Neutrophil (primary cell): ENCODE data around the gene EHD3.

Experiments
- H3K27ac ChIP-seq: fragments of 200-600 bp; sonication (generic); 2 replicates; pipeline ENCODE4 v1.5.1; 2016; ENCODE audit warnings: mild to moderate bottlenecking, moderate library complexity
- H3K27me3 ChIP-seq: fragments of 200-600 bp; sonication (generic); 2 replicates; pipeline ENCODE4 v1.6.0; 2016; ENCODE audit warnings: mild to moderate bottlenecking
- H3K36me3 ChIP-seq: fragments of 200-600 bp; sonication (generic); 2 replicates; pipeline ENCODE4 v1.5.1; 2017
- H3K4me1 ChIP-seq, 2 experiments: fragments of 200-600 bp in 1 of 2; sonication (generic) in 1 of 2; 1 replicate in 1 of 2; 2 replicates in 1 of 2; pipeline versions ENCODE4 v1.5.1 to v1.6.1; 2013 to 2016; ENCODE audit warnings: low read depth in 1 of 2, low read length in 1 of 2, mild to moderate bottlenecking in 1 of 2, moderate library complexity in 1 of 2; ENCODE audit not compliant: control insufficient read depth in 1 of 2, insufficient read depth in 1 of 2
- H3K4me3 ChIP-seq, 2 experiments: fragments of 200-600 bp in 1 of 2; sonication (generic) in 1 of 2; 1 replicate in 1 of 2; 2 replicates in 1 of 2; pipeline ENCODE4 v1.5.1; 2013 to 2016; ENCODE audit warnings: low read depth in 1 of 2, low read length in 1 of 2, mild to moderate bottlenecking in 1 of 2, moderate library complexity in 1 of 2
- H3K9me3 ChIP-seq: fragments of 200-600 bp; sonication (generic); 2 replicates; pipeline ENCODE4 v1.5.1; 2016
- CTCF ChIP-seq: fragments of 200-600 bp; sonication (generic); IDR thresholded peaks from 2 replicates; pipeline ENCODE4 v1.5.1; 2016; ENCODE audit warnings: antibody characterized with exemption

The EHD3 gene

DNA sequence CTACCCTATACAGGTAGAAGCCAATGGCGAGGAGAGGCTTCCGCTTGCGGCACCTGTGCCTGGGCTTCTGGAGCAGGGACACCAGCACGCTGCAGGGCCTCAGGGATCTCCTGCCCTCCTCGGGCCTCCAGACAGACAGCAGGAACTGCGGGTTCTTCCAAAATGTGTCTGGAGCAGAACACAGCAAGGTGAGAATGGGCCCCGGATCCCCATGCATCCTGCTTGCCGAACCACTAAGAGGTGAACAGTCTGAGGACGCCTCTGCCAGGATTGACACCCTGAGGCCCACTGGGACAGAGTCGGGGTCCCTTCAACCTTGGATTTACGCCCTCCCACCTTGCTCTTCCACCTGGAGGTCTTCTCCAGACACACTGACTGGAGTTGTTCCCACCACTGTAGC, 42.0 kb upstream of the EHD3 start:
- H3K27ac ChIP-seq, result no peak overlapping the region
- H3K4me3 ChIP-seq, result no peak overlapping the region
- no peaks in the 10 kb centered on the region for H3K4me1 ChIP-seq
- H3K27me3 ChIP-seq, result no peaks in the 10 kb centered on the region
- no peaks in the 10 kb centered on the region for H3K9me3 ChIP-seq
- no peaks in the 10 kb centered on the region for H3K36me3 ChIP-seq
- TF ChIP-seq CTCF, result no peak

- Histone ChIP-seq H3K4me3 (no peak overlapping the region), H3K27me3 (no peaks in the 10 kb centered on the region), H3K9me3 (no peaks in the 10 kb centered on the region), H3K36me3 (no peaks in the 10 kb centered on the region), H3K4me1 (no peaks in the 10 kb centered on the region), H3K27ac (no peak overlapping the region)
- no peak for TF ChIP-seq CTCF
These were observed 41.6 kb upstream of the EHD3 start for GRCh38 chr2:31192396-31192795.

DNA sequence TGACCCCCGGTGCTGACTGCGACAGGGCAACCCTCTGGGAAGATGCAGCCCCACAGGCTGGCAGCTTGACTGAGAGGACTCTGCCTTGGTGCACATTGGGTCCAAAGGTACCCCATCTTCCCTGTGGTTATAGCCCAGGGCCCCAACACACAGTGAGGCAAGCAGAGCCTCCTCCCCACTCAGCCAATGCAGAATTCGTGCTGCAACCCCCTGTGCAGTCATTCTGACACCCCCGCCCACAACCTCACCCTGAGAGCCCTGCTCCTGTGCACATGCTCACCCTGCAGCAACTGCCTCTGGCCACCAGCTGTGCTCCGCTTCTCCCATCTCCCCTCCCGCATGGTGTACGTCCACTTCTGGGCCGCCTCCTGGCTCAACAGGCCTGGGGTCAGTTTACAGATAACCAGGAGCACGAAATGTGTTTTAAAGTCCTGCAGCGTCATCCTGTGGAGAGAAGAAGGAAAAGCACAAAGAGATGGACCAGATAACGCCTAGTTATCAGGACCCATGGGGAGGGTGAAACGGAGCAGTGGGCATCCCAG, 41.0 kb upstream of the EHD3 start:
- TF ChIP-seq CTCF, result no peak
- H3K4me1 ChIP-seq, result no peaks in the 10 kb centered on the region
- no peak overlapping the region for H3K4me3 ChIP-seq
- no peaks in the 10 kb centered on the region for H3K36me3 ChIP-seq
- H3K27ac ChIP-seq, result no peak overlapping the region
- H3K9me3 ChIP-seq, result no peaks in the 10 kb centered on the region
- H3K27me3 ChIP-seq, result no peaks in the 10 kb centered on the region

DNA sequence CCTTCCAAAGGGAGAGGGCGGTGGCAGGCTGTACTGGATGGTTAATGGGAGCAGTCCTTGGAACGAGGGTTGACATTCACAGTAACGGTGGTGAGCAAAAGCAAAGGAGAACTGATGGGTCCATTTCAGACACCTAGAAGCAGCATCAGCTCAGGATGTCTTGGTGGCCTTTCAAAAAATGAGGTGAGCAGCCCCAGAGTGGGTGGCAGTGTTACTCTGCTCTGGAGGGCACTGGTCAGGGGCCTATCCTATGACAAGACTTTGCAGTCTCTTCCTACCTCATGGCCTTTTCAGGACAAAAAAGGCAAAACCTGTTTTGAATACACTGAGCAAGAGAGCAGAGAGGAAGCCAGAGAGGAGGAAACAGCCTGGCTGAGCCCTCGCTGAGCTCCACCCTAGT, 40.1 kb upstream of the EHD3 start:
- Histone ChIP-seq H3K4me1 (no peaks in the 10 kb centered on the region), H3K36me3 (no peaks in the 10 kb centered on the region), H3K4me3 (no peak overlapping the region), H3K27me3 (no peaks in the 10 kb centered on the region), H3K27ac (no peak overlapping the region), H3K9me3 (no peaks in the 10 kb centered on the region)
- TF ChIP-seq CTCF, result no peak

GRCh38 chr2:31196622-31197021, 37.3 kb upstream of the EHD3 start:
- H3K27ac ChIP-seq, result no peak overlapping the region
- no peaks in the 10 kb centered on the region for H3K36me3 ChIP-seq
- TF ChIP-seq CTCF, result no peak
- no peak overlapping the region for H3K4me3 ChIP-seq
- H3K9me3 ChIP-seq, result no peaks in the 10 kb centered on the region
- no peaks in the 10 kb centered on the region for H3K4me1 ChIP-seq
- no peaks in the 10 kb centered on the region for H3K27me3 ChIP-seq

DNA sequence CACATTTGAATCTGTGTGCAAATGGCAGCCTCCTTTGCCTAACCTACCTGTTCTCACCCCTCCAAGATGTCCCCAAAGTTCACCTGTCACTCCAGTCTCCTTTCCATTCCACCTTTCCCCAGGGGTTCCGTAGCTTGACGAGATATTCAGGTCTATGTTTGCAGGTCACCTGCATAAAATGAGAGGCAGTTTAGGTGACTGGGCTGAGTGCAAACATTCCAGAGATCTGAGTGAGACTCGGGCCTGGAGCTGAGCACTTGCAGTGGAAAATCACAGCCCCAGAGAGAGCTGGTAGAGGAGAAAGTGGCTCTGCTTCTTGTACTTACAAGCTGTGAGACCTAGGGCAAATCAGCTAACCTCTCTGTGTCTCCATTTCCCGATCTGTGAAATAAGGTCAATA, 36.8 kb upstream of the EHD3 start:
- H3K36me3 ChIP-seq, result no peaks in the 10 kb centered on the region
- H3K9me3 ChIP-seq, result no peaks in the 10 kb centered on the region
- TF ChIP-seq CTCF, result no peak
- no peak overlapping the region for H3K27ac ChIP-seq
- no peaks in the 10 kb centered on the region for H3K27me3 ChIP-seq
- no peaks in the 10 kb centered on the region for H3K4me1 ChIP-seq
- no peak overlapping the region for H3K4me3 ChIP-seq
